B cell (primary cell): ENCODE data around the gene GATA1.

Experiments used
- EZH2 ChIP-seq: IDR thresholded peaks from 2 replicates; pipeline ENCODE4 v1.6.1; 2012; ENCODE audit warnings: borderline replicate concordance, low read depth, mild to moderate bottlenecking, moderate library complexity, low read length; ENCODE audit not compliant: insufficient read depth, poor library complexity, severe bottlenecking
- TF ChIP-seq, protein P1 (sequence below): fragments of 200-600 bp; IDR thresholded peaks from one replicate; pipeline ENCODE4 v1.8.0; 2022; ENCODE audit warnings: antibody characterized with exemption, mild to moderate bottlenecking

DNA sequence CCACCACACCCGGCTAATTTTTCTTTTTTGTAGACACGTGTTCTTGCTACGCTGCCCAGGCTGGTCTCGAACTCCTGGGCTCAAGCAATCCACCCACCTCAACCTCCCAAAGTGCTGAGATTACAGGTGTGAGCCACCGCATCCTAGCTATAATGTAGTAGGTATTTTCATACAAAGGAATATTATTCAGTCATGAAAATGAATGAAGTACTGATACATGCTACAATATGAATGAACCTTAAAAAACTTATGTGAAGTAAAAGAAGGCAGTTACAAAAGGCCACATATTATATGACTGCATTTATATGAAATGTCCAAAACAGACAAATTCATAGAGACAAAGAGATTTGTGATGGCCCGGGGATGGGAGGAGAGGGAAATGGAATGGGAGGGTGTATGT is 4.7 kb upstream of the GATA1 start:
- TF ChIP-seq, protein P1, sequence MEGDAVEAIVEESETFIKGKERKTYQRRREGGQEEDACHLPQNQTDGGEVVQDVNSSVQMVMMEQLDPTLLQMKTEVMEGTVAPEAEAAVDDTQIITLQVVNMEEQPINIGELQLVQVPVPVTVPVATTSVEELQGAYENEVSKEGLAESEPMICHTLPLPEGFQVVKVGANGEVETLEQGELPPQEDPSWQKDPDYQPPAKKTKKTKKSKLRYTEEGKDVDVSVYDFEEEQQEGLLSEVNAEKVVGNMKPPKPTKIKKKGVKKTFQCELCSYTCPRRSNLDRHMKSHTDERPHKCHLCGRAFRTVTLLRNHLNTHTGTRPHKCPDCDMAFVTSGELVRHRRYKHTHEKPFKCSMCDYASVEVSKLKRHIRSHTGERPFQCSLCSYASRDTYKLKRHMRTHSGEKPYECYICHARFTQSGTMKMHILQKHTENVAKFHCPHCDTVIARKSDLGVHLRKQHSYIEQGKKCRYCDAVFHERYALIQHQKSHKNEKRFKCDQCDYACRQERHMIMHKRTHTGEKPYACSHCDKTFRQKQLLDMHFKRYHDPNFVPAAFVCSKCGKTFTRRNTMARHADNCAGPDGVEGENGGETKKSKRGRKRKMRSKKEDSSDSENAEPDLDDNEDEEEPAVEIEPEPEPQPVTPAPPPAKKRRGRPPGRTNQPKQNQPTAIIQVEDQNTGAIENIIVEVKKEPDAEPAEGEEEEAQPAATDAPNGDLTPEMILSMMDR: no peak
- no peak for TF ChIP-seq EZH2
